OCI-LY3 (cell line): ENCODE data around the gene PABPN1L.

ENCODE experiments used
- H2AFZ ChIP-seq: fragments of 200-600, 300-600 bp; shearing (Covaris generic); 2 replicates; pipeline ENCODE4 v1.6.0; 2014; ENCODE audit warnings: antibody characterized with exemption, low read depth, low read length
- H3K27ac ChIP-seq: fragments of 200-600, 300-600 bp; sonication (generic); 2 replicates; pipeline ENCODE4 v1.5.1; 2014; ENCODE audit warnings: mild to moderate bottlenecking, low read length, moderate library complexity, mixed read lengths
- H3K27me3 ChIP-seq: fragments of 200-600, 300-600 bp; sonication (generic); 2 replicates; pipeline ENCODE4 v1.6.1; 2014; ENCODE audit warnings: low read depth, low read length, mixed read lengths
- H3K36me3 ChIP-seq: fragments of 200-600, 300-600 bp; sonication (generic); replicated peaks from 2 replicates; pipeline ENCODE3; 2014; ENCODE audit warnings: low read depth, low read length, mixed read lengths
- H3K4me1 ChIP-seq: fragments of 300-600, 200-600 bp; sonication (generic); 2 replicates; pipeline ENCODE4 v1.6.1; 2014; ENCODE audit warnings: low read length, mixed read lengths
- H3K4me2 ChIP-seq: fragments of 200-600, 300-600 bp; sonication (generic); 2 replicates; pipeline ENCODE4 v1.6.1; 2014; ENCODE audit warnings: low read length, mixed read lengths
- H3K4me3 ChIP-seq: fragments of 300-600, 200-600 bp; sonication (generic); 2 replicates; pipeline ENCODE4 v1.5.1; 2014; ENCODE audit warnings: antibody characterized with exemption, mild to moderate bottlenecking, low read length, moderate library complexity
- H3K79me2 ChIP-seq: fragments of 300-600, 200-600 bp; shearing (Covaris generic); 2 replicates; pipeline ENCODE4 v1.6.1; 2014; ENCODE audit warnings: mild to moderate bottlenecking, low read length, mixed read lengths
- H3K9ac ChIP-seq: fragments of 300-600, 200-600 bp; shearing (Covaris generic); 2 replicates; pipeline ENCODE4 v1.6.0; 2014; ENCODE audit warnings: mild to moderate bottlenecking, low read length, moderate library complexity
- H3K9me3 ChIP-seq: fragments of 200-600, 300-600 bp; shearing (Covaris generic); 2 replicates; pipeline ENCODE4 v1.6.1; 2014; ENCODE audit warnings: low read length, mixed read lengths; ENCODE audit not compliant: insufficient read depth
- H4K20me1 ChIP-seq: fragments of 200-600, 300-600 bp; sonication (generic); 2 replicates; pipeline ENCODE4 v1.6.1; 2016; ENCODE audit warnings: low read length, mixed read lengths; ENCODE audit not compliant: insufficient read depth
- EZH2phosphoT487 ChIP-seq: fragments of 200-600 bp; shearing (Covaris generic); IDR thresholded peaks from 2 replicates; pipeline ENCODE4 v1.6.1; 2018; ENCODE audit warnings: antibody characterized with exemption, mixed run types, low read depth
- TF ChIP-seq, protein P1 (sequence below): fragments of 200-600, 300-600 bp; sonication (generic); IDR thresholded peaks from 2 replicates; pipeline ENCODE4 v1.5.1; 2014; ENCODE audit warnings: antibody characterized with exemption, low read length, low read depth

PABPN1L gene

DNA sequence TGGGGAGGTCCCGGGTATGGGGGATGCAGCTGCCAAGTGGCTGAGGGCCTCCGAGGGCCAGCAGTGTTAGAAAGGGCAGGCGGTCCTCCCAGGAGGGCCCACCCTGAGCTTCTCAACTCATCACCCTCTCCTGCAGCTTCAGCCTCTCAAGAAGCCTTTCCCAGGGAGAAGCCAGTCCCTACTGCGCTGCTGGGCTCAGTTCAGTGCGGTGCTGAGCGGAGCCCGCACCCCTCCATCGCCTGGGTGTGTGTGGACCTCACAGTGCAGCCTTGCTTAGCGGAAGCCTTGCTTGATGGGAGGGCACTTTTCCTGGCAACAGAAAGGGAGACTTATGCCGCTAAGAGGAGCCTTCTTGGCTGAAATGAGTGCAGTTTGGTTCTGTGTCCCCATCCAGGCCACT is 51.2 kb downstream of the PABPN1L start:
- TF ChIP-seq, protein P1, sequence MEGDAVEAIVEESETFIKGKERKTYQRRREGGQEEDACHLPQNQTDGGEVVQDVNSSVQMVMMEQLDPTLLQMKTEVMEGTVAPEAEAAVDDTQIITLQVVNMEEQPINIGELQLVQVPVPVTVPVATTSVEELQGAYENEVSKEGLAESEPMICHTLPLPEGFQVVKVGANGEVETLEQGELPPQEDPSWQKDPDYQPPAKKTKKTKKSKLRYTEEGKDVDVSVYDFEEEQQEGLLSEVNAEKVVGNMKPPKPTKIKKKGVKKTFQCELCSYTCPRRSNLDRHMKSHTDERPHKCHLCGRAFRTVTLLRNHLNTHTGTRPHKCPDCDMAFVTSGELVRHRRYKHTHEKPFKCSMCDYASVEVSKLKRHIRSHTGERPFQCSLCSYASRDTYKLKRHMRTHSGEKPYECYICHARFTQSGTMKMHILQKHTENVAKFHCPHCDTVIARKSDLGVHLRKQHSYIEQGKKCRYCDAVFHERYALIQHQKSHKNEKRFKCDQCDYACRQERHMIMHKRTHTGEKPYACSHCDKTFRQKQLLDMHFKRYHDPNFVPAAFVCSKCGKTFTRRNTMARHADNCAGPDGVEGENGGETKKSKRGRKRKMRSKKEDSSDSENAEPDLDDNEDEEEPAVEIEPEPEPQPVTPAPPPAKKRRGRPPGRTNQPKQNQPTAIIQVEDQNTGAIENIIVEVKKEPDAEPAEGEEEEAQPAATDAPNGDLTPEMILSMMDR = no peak
- TF ChIP-seq EZH2phosphoT487 = no peak
- no peak overlapping the region for H3K4me3 ChIP-seq
- peaks cover 6% of the 10 kb centered on the region for H3K4me1 ChIP-seq
- H3K9ac ChIP-seq = no peak overlapping the region
- no peaks in the 10 kb centered on the region for H3K36me3 ChIP-seq
- H3K27ac ChIP-seq = no peak overlapping the region
- H3K27me3 ChIP-seq = no peaks in the 10 kb centered on the region
- no peak overlapping the region for H3K4me2 ChIP-seq
- no peaks in the 10 kb centered on the region for H3K9me3 ChIP-seq
- peaks cover 3% of the 10 kb centered on the region; the same call in 1 of the 2 replicates for H4K20me1 ChIP-seq
- H2AFZ ChIP-seq = no peak overlapping the region
- peaks cover 13% of the 10 kb centered on the region for H3K79me2 ChIP-seq

DNA sequence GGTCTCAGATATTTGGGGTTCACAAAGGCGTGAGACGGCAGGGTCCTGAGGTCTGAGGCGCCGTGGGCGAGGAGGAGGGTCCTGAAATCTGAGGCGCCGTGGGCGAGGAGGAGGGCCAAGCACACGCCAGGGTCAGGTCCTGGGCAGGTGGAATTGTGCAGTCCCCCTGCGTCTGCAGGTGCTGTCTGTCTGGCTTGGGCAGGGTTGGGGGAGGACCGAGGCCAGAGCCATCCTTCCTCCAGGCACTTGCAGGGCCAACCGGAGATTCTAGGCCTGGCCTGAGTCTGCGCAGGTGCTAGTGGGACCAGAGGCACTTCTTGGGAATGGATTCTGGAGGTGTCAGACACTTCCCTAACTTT is 52.3 kb downstream of the PABPN1L start:
- Histone ChIP-seq H3K4me3 (no peak overlapping the region), H3K27ac (no peak overlapping the region), H3K27me3 (no peaks in the 10 kb centered on the region), H3K36me3 (peaks cover 10% of the 10 kb centered on the region), H3K9me3 (no peaks in the 10 kb centered on the region), H3K4me2 (no peak overlapping the region), H3K9ac (no peak overlapping the region), H3K4me1 (peaks cover 11% of the 10 kb centered on the region), H3K79me2 (peaks cover 21% of the 10 kb centered on the region), H2AFZ (no peak overlapping the region), H4K20me1 (peaks cover 11% of the 10 kb centered on the region; the same call in 1 of the 2 replicates)
- no peak for TF ChIP-seq EZH2phosphoT487
- TF ChIP-seq, protein P1 = no peak
